Measurements from ENCODE around the gene PRKCA.
"Not testable (repeated sequence)": the region's sequence is repeated elsewhere in the genome, so short reads cannot be mapped to it uniquely, and the experiment has no call there.

DNA sequence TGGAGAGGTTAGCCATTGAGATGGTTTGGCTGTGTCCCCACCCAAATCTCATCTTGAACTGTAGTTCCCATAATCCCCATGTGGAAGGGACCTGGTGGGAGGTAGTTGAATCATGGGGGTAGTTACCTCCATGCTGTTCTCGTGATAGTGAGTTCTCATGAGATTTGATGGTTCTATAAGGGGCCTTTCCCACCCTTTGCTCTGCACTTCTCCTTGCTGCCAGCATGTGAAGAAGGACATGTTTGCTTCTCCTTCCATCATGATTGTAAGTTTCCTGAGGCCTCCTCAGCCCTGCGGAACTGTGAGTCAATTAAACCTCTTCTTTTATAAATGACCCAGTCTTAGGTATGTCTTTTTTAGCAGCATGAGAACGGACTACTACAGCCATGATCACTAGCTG is 155.1 kb downstream of the PRKCA start:
- TF ChIP-seq CTCF (IDR thresholded peaks at IDR 0.05; ENCODE audit: low read depth, low read length); EZH2phosphoT487 (IDR thresholded peaks at IDR 0.05; ENCODE audit: low read depth): not testable (repeated sequence)
